Right lung (tissue), 5 donors: ENCODE data around the gene PGAM1. TPM values are rescaled to one million over a fixed set of nuclear protein-coding genes. Genes with fewer than 3 reads are reported as not detected.
A peak's percentile ranks its signal among the peaks of the same experiment; 100 is the strongest.
"Not testable (repeated sequence)": the region's sequence is repeated elsewhere in the genome, so short reads cannot be mapped to it uniquely, and the experiment has no call there.

ENCODE experiments used
- DNase-seq, 2 donors: peaks; one replicate each; pipeline ENCODE4 v3.0.0-alpha.2; 2013
- polyA plus RNA-seq, 5 donors: library from polyadenylated mRNA; unstranded; fragments of 120-200 nt; gene quantifications; one replicate each; pipeline versions ENCODE4 v1.2.1 to v1.2.3, GENCODE V29; 2013; ENCODE audit warnings: inconsistent platforms in 1 of 5, low replicate concordance in 1 of 5; ENCODE audit not compliant: insufficient read length in 5 of 5, insufficient read depth in 1 of 5

Gene PGAM1
- polyA plus RNA-seq, 5 donors, result 148 to 180 (median 158) TPM

- peak; percentile 45 to 51 for DNase-seq
These were observed 28.5 kb downstream of the PGAM1 start for GRCh38 chr10:97454330-97455036.

- no peak for DNase-seq
These were observed 30.2 kb downstream of the PGAM1 start for GRCh38 chr10:97456034-97456685.

- DNase-seq, result no peak
These were observed 30.7 kb downstream of the PGAM1 start for GRCh38 chr10:97456686-97457065.

- no peak for DNase-seq
These were observed 33.1 kb downstream of the PGAM1 start for GRCh38 chr10:97459111-97459510.

GRCh38 chr10:97459933-97460332 is 33.9 kb downstream of the PGAM1 start:
- no peak for DNase-seq

- no peak for DNase-seq
These were observed 36.3 kb downstream of the PGAM1 start for GRCh38 chr10:97462309-97462708.

- DNase-seq, result peak; percentile 20 to 26
These were observed 37.6 kb downstream of the PGAM1 start for GRCh38 chr10:97463363-97464132.

- DNase-seq, result no peak
These were observed 38.2 kb downstream of the PGAM1 start for GRCh38 chr10:97464226-97464625.

- DNase-seq, result no peak
These were observed 40.0 kb downstream of the PGAM1 start for GRCh38 chr10:97465982-97466381.

- no peak for DNase-seq
These were observed 40.8 kb downstream of the PGAM1 start for GRCh38 chr10:97466755-97467154.

- DNase-seq, result no peak
These were observed 42.2 kb downstream of the PGAM1 start for GRCh38 chr10:97468162-97468561.

GRCh38 chr10:97468781-97469180 is 42.8 kb downstream of the PGAM1 start:
- DNase-seq, result not testable (repeated sequence)

- no peak for DNase-seq
These were observed 48.9 kb downstream of the PGAM1 start for GRCh38 chr10:97474918-97475317.

- no peak for DNase-seq
These were observed 50.1 kb downstream of the PGAM1 start for GRCh38 chr10:97475936-97476594.

- not testable (repeated sequence) for DNase-seq
These were observed 53.4 kb downstream of the PGAM1 start for GRCh38 chr10:97479410-97479809.

- DNase-seq, result no peak
These were observed 53.9 kb downstream of the PGAM1 start for GRCh38 chr10:97479939-97480338.

GRCh38 chr10:97481071-97481470 is 55.1 kb downstream of the PGAM1 start:
- no peak for DNase-seq

- DNase-seq, result no peak
These were observed 56.4 kb downstream of the PGAM1 start for GRCh38 chr10:97482381-97482780.
